HG03571 (cell line): Measurements from ENCODE around the gene KMO.

Source experiments
- ATAC-seq: cut with Tn5 transposase; IDR thresholded peaks from one replicate; pipeline ENCODE4 v1.9.1; 2021; ENCODE audit not compliant: unreplicated experiment

Gene KMO

DNA sequence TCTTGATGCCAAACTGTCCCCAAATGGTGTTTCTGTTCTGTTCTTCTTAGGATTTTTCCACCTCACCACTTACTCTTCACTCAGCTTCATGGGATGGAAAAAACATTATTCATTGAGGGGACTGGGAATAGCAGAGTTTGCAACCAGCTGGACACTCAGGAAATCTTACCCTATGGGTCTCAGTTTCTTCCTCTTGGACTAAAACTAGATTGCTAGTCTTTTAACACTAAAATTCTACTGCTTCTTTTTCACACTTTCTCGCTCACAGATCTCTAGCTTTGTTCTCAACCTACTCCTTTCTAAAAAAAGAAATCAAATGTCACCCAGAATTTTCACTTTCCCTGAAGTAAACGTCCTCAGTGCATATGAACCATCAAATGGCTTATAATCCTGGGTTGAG, 4.8 kb downstream of the KMO start:
- no peak for ATAC-seq

DNA sequence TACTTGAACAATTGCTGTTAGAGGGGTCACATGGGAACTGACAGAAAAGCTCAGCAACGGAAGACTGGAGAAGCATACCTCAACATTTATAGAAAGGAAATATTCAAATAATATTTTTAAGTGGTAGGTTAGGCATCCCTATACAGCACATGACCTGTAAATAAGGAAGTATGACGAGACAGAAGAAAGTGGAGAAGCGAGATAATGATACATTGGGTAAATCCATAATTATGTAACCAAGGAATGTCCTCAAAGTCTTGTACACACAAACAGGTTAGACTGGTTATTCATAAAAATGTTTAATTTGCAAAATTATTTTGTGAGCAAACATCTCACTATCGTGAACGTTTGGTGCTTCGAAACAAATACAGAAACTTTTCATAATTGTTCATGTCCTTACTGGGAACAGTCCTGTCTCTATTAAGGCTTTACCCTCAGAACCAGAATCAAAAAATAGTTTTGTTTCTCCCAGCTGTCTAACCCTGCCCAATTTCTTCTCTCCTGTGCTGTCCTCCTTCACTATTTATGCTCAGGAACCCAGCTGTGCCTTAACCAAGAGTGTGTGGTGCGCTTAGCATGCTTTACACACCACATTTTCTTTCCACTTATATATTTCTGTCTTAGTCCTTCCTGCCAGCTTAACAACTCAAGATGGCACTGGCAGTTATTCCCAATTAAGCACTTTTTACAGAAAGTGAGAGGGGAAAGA, 10.2 kb downstream of the KMO start:
- ATAC-seq: no peak

DNA sequence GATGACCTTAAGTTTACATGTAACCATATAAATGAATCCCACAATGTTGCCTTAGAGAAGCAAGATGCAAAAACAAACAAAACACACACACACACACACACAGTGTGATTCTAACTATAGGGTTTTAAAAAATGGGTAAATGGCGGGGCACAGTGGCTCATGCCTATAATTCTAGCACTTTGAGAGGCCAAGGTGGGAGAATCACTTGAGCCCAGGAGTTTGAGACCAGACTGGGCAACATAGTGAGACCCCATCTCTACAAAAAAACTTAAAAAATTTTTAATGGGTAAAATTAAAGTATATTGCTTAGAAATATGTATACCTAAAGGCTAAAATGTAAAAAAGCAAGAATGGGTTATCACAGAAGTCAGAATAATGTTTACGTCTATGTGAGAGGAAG, 15.8 kb downstream of the KMO start:
- no peak for ATAC-seq

DNA sequence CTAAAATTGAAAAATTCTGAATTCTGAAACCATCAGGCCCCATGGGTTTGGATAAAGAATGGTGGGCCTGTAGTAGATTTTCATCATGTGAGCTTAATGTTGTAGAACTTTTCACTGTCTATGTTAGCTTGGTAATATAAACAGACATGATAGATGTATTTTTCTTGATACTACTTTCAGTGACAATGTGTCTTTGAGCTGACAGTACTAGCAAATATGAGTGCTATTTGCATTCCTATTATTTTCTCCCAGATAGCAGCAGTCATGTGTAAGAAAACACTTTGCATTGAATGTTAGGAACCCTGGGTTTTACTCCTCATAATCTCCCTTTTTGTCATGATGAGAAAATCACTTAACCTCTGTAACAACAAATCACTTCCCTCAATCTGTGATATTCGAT, 18.1 kb downstream of the KMO start:
- no peak for ATAC-seq

DNA sequence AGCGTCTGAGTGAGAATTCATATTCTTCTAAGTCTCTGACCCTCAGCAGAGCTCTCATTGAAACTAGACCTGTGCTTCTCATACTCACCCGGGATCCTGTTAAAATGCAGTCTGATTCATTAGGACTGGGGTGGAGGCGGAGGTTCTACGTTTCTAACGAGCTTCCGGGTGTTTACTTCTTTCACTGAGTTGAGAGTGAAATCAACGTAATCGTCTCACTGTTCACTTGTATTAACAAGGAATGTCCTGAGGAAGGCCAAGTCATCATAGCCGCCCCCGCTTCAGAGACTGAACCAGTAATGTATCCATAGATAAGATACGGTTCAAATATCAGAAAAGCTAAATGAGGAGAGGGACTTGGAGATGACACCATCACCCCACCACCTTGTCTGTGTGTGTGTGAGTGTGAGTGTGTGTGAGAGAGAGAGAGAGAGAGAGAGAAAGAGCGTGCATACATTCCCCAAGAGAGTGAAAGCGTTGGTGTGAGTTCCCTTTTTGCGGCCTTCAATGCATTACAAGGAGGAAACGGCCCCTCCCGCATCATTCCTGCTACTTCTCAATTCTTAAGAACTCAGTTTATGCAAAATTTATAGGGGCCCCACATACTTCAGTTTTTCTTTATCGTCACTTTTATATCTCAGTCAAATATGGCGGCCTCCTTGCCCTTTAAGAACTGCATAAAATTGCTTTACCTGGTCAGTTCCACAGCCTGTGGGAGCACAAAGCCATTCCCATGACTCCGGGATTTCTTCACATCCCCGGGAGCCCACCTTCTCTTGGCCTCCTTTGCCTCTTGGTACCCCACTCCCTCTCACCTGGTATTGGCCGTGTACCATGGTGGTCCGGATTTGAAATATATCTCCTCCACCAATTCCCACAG, 19.8 kb downstream of the KMO start:
- ATAC-seq: peak; percentile 80

DNA sequence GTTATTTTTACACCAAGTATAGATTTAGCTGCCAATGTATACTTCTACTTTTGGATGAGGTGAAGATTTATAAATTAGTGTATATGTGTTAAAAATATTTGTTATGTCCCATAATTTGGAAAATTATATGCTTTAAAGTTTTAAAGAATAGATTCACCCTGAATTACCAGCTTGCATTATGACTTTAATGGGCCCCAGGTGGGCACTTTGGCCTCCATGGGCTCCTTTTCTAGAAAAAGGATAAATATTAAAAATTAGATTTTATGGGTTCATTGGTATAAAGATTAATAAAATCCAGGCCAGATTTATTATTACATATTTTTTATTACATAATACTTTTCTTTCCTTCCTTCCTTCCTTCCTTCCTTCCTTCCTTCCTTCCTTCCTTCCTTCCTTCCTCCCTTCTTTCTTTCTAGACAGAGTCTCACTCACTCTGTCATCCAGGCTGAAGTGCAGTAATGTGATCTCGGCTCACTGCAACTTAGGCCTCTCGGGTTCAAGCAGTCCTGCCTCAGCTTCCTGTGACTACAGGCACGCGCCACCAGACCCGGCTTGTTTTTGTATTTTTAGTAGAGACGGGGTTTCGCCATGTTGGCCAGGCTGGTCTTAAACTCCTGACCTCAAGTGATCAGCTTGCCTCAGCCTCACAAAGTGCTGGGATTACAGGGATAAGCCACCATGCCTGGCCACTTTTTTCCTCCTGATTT, 21.9 kb downstream of the KMO start:
- ATAC-seq: no peak

DNA sequence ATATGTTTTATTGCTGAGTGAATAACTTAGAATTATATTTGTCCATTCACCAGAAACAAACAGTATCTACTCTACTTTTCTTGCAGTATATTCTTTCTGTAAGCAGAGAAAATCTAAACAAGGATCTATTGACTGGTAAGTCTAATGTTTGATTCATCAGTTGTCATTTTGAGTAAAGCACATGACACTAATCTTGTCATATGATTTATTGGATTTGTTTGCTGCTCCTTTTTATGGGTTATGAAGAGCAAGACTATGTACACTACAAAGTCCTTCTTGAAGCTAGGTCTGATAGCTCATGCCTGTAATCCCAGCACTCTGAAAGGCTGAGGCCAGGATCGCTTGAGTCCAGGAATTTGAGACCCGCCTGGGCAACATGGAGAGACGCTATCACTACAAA, 23.3 kb downstream of the KMO start:
- no peak for ATAC-seq

DNA sequence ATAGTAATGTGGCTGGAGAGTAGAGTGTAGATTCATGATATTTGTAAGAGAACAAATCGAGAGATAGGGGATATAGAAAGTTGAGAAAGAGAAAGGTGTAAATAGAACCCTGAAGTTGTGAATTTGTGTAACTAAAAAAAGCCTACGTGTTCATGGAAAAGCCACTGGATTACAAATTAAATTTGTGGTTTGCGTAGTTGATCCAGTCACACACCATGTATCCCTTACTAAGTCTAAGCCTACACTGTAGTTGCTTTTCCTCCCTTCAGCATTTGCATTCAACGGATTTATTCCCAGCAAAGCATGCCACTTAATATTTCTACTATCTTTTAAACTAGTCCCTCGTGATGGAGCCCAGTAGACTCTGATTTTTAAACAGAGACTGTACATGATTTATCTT, 24.9 kb downstream of the KMO start:
- ATAC-seq: no peak

DNA sequence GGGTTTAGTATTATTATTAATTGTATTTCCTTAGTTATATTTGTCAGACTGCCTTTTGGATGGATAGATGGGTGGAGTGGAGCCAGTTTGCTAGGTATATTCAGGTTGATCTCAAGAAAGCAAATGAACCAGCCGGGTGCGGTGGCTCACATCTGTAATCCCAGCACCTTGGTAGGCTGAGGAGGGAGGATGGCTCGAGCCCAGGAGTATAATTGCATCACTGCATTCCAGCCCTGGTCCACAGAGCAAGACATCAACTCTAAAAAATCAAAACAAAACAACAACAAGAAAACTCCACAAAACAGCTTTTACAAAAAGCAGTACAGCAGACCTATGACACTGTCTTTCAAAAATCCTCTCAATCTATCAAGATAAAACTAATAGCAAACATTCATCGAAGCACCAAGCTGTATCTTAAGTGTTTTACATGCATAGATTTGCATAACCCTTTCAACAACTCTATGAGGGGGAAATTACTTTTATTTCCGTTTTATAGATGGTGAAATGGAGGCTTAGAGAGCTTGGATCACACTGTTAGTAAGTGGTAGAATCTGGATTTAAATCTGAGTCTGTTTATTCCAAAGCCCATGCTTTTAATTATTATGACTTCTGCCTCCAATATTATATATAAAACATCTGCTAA, 25.5 kb downstream of the KMO start:
- ATAC-seq: no peak

DNA sequence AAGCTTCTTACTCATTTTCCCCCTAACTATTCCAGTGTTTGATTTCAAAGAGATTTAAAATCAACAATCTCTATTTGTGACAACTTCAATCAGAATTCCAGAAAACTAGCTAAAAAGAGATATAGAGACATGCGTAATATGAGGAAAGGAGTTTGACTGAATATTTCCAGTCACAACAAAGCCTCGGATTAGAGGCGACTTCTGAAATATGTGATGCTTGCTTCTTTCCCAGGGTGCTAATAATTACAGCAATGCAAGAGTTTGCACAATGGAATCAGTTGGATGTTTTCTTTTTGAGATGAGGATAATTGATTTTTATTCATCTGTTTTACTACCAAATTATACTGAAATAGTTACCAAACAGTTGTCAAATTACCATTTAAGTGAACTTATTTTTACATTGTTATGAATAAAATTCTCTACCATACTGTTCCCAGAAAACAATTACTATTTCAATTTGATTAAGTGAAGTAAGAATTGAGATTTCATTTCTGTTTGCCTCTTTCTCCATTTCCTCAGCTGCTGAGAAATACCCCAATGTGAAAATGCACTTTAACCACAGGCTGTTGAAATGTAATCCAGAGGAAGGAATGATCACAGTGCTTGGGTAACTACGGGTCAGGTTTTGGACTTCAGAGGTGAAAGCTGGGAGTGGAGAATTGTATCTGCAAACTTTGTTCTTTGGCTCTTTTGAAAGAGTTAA, 28.1 kb downstream of the KMO start:
- ATAC-seq: no peak

DNA sequence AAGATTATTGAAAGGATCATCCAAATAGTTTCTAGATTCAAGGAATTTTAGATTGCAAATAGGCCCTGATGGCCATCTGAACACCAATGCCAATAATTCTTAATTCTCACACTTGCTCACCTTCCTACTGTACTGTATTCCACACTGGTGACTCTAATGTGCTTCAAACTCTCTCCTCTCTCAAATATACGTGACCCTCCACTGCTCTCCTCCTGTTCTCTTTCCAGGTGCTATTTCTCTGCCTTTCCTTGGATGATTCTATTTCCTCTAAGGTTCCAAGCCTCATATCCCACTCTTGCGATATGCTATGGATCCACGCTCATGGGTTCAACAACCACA, 28.6 kb downstream of the KMO start:
- ATAC-seq: no peak

DNA sequence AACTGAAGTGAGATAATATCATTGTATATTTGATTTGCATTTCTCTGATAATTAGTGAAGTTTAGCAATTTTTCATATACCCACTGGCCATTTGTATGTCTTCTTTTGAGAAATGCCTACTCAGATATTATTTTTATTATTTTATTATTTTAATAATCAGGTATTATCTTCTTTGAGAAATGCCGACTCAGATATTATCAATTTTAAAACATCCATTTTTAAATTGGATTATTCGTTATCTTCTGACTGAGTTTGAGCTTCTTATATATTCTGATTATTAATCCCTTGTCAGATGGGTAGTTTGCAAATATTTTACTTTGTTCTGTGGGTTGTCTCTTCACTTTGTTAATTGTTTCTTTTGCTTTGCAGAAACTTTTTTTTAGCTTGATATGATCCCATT, 37.7 kb downstream of the KMO start:
- ATAC-seq: no peak

DNA sequence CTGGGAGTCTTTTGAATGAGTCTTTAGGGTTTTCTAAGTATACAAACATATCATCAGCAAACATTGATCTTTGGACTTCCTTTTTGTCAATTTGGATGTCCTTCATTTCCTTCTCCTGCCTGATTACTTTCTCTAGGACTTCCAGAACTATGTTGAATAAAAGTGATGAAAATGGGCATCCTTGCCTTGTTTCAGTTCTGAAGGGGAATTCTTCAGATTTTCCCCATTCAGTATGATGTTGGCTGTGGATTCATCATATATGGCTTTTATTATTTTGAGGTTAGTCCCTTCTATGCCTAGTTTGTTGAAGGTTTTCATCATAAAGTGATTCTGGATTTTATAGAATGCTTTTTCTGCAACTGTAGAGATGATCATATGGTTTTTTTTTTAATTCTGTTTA, 42.0 kb downstream of the KMO start:
- ATAC-seq: no peak

DNA sequence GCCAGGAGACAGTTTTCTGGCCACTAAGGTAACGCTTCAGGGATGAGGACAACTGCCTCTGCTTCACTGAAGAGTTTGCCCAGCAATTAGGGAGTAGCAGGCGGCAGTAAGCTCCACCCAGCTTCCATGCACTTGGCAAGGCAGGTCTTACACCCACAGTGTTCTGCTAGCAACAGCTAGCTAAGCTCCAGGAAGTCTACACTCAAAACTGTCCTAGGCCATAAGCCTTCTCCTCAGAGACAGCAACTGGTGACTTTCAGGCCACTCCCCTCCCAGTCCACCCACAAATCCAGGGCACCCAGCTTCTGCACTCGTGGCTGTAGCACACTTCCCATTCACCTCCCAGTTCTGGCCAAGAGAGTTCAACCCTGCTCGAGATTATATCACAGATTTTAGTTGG, 47.3 kb downstream of the KMO start:
- no peak for ATAC-seq

DNA sequence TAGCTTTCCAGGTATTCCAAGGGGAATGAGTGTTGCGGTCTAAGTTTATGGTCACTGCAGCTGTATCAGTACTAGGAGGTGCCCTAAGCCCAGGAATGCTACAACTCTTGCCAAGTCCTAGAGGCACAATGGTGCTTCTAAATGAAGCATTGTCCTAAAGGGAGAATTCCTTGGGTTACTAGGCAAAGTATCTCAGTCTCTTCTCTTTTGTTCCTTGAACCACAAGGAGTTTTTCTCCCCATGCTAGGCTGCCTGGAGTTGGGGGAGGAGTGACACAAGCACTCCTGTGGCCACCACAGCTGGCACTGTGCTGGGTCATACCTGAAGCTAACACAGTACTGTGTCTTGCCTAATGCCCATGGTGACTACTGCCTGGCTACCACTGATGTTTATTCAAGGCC, 50.7 kb downstream of the KMO start:
- no peak for ATAC-seq

DNA sequence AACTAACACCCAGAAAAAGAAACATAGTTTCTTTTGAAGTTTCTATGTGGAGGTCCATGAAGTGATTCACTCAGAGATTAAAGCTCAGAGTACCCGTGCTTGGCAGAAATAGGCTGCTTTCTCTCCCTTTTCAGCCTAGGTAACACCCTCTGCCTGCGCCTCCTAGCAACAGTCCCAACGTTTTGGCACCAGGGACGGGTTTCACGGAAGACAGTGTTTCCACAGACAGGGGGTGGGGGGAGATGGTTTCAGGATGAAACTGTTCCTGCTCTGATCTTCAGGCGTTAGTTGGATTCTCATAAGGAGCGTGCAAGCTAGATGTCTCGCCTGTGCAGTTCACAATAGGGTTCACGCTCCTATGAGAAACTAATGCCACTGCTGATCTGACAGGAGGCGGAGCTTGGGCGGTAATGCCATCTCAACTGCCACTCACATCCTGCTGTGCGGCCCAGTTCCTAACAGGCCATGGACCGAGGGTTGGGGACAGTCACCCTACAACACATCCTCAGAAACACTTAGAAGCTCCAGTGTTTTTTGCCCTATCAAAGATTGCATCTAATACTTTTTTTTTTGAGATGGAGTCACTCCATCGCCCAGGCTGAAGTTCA, 54.8 kb downstream of the KMO start:
- no peak for ATAC-seq

DNA sequence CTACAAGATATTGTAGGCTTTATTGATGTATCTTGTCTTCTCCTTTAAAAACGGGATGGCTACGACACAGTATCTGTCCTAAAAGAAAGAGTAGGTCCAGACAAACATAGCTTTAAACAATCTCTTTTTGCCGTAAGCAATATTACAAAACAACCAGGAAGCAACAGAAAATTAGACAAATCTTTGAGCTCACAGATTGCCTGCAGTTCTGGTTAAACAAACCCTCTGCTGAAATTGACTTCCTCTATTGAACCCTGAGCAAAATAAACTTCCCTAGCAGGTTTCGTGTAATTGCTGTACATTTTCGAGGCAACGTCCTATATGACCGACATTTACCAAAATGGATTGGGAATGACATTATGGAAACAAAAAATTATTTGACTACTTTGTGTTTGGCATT, 57.3 kb downstream of the KMO start:
- no peak for ATAC-seq

DNA sequence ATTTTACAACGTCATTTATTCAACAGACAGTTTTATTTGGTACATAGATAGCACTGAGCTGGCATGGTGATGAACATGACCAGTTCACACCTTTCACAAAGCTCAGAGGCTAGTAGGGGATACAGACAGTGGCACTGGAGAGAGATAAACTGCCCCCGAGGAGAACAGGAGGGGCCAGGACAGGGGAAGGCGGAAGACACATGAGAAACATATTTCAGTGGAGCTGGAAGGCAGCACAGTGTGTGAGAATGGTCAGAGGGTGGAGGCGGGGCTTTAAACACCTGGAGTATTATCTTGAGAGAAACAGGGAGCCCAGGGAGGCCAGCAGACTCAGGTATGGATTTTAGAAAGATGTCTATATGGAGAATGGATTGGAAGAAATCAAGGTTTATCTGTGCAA, 58.5 kb downstream of the KMO start:
- no peak for ATAC-seq

DNA sequence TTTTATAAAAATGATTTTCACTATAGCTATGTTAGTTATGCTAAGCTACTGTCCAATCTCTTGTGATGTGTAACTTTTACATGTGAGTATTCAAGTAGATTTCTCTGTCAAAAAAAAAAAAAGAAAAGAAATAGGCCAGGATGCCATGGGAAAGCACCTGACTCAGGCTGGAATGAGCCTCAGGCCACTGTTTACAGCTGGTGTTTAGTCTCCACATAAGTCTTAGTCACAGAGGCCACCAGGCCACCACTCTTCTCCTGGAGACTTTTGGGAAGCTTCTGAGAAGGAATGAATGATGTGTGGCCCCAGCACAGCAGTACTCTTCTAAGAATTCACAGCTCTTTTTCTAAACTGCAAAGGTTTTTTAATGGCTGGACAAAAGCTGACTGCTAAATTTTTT, 59.1 kb downstream of the KMO start:
- ATAC-seq: no peak

DNA sequence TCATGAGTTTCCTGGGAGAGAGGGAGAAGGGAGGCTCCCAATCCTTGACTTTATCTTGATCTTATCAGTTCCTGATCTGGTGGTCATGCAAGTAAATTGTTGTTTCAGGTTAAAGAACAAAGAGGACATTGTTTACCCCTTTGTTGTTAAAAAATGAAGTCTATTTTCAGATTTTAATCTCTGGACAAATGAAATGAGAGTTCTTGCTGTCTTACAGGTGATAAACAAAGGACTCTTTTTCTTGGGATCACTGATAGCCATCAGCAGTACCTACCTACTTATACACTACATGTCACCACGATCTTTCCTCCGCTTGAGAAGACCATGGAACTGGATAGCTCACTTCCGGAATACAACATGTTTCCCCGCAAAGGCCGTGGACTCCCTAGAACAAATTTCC, 59.6 kb downstream of the KMO start:
- no peak for ATAC-seq
